SK-N-SH (cell line): ENCODE measurements around the gene OTUD5. TPM values are rescaled to one million over a fixed set of nuclear protein-coding genes. Genes with fewer than 3 reads are reported as not detected.

Experiments used
- CHD2 ChIP-seq: fragments of 150-350 bp; IDR thresholded peaks from 2 replicates; pipeline ENCODE4 v1.6.1; 2018; ENCODE audit warnings: low read length; ENCODE audit not compliant: partially characterized antibody
- CTCF ChIP-seq: fragments of 200-600 bp; sonication (generic); IDR thresholded peaks from 2 replicates; pipeline ENCODE4 v1.6.1; 2017; ENCODE audit warnings: antibody characterized with exemption, mild to moderate bottlenecking, moderate library complexity
- EP300 ChIP-seq, 2 experiments: IDR thresholded peaks; 2 replicates each; pipeline versions ENCODE4 v1.4.0 to v1.6.1; 2012; ENCODE audit warnings: borderline replicate concordance in 1 of 2, low read depth in 1 of 2, low read length in 1 of 2
- GATA2 ChIP-seq: sonication (generic); formaldehyde crosslinking; IDR thresholded peaks from 2 replicates; pipeline ENCODE4 v1.5.0; 2020; ENCODE audit warnings: mild to moderate bottlenecking, missing genetic modification reagents
- IRF3 ChIP-seq: fragments of 150-350 bp; IDR thresholded peaks from 2 replicates; pipeline ENCODE4 v1.6.1; 2016; ENCODE audit warnings: mild to moderate bottlenecking, low read depth, low read length
- MXI1 ChIP-seq: IDR thresholded peaks from 2 replicates; pipeline ENCODE4 v1.6.1; 2012; ENCODE audit warnings: mild to moderate bottlenecking, low read depth, low read length, improper control_type of control experiment
- NFIC ChIP-seq: IDR thresholded peaks from 2 replicates; pipeline ENCODE4 v1.4.0; 2012; ENCODE audit warnings: borderline replicate concordance
- NRF1 ChIP-seq: IDR thresholded peaks from 2 replicates; pipeline ENCODE4 v1.6.1; 2012; ENCODE audit warnings: low read depth, mild to moderate bottlenecking, low read length
- PBX3 ChIP-seq: IDR thresholded peaks from 2 replicates; pipeline ENCODE4; 2012
- POLR2AphosphoS5 ChIP-seq: IDR thresholded peaks from 2 replicates; pipeline ENCODE4 v1.6.1; 2012; ENCODE audit warnings: low read depth, low read length
- RCOR1 ChIP-seq: fragments of 150-350 bp; IDR thresholded peaks from 2 replicates; pipeline ENCODE4 v1.6.1; 2017; ENCODE audit warnings: antibody characterized with exemption, low read length
- SMC3 ChIP-seq: IDR thresholded peaks from 2 replicates; pipeline ENCODE4 v1.6.1; 2012; ENCODE audit warnings: low read depth, low read length, improper control_type of control experiment
- TAF1 ChIP-seq: IDR thresholded peaks from 2 replicates; pipeline ENCODE4 v1.6.1; 2012; ENCODE audit warnings: low read depth, mild to moderate bottlenecking, low read length, moderate library complexity, borderline replicate concordance
- USF2 ChIP-seq: fragments of 150-350 bp; IDR thresholded peaks from 2 replicates; pipeline ENCODE4 v1.6.1; 2017; ENCODE audit warnings: antibody characterized with exemption, low read length, low read depth, borderline replicate concordance
- polyA plus RNA-seq, 3 experiments: library from polyadenylated mRNA; depleted of rRNA; stranded (reverse); fragments of >200 nt; gene quantifications; 2 replicates each; pipeline ENCODE4 v1.2.3, GENCODE V29; 2012

OTUD5 gene
- polyA plus RNA-seq, 1 of the 3 experiments (the other 2 are of a cell fraction), result 90.4 TPM

GRCh38 chrX:48957827-48958634 is 624 bp upstream of the OTUD5 start (continued):
- TF ChIP-seq IRF3 (peak; percentile 54), CHD2 (peak; percentile 59), EP300 (IDR thresholded peaks at IDR 0.05; ENCODE audit: borderline replicate concordance in 1 of 2, low read depth in 1 of 2, low read length in 1 of 2) (peak in 1 of 2 experiments; percentile 77; a peak in 2 of 4 replicates), TAF1 (peak; percentile 52), RCOR1 (no peak), NRF1 (peak; percentile 93), CTCF (no peak), NFIC (peak; percentile 23; the same call in 1 of the 2 replicates), PBX3 (peak; percentile 99), USF2 (no peak), MXI1 (peak; percentile 54), GATA2 (CRISPR knock-in tag) (no peak), POLR2AphosphoS5 (peak; percentile 67; the same call in 1 of the 2 replicates), SMC3 (no peak)
- TF ChIP-seq, all 33 proteins: peak for 17
